Pancreas (tissue), 10 donors: ENCODE measurements around the gene GSG1L. TPM values are rescaled to one million over a fixed set of nuclear protein-coding genes. Genes with fewer than 3 reads are reported as not detected.

Experiments
- ATAC-seq, 4 donors: fragments of 200-7000 bp; cut with Tn5 transposase; one replicate each; pipeline versions ENCODE4 v1.8.0 to v1.9.1; 2020; ENCODE audit warnings: mild to moderate bottlenecking in 4 of 4, moderate library complexity in 4 of 4
- DNase-seq, 6 donors: peaks; one replicate each; pipeline ENCODE4 v3.0.0-alpha.2; 2020
- FAIRE-seq: peaks from 2 replicates; lab custom pipeline; 2012; peaks lifted over from hg19 to GRCh38; lab: Jason Lieb, UNC
- H3K27ac ChIP-seq, 4 donors: fragments of 200-600 bp; sonication (generic); 1 replicate in 3 of 4; 2 replicates in 1 of 4; pipeline versions ENCODE4 v1.5.0 to v1.8.0; 2020
- H3K27me3 ChIP-seq, 4 donors: fragments of 200-600 bp; one replicate each; pipeline ENCODE4 v1.8.0; 2021
- H3K36me3 ChIP-seq, 3 donors: fragments of 200-600 bp; sonication (generic) in 1 of 3; one replicate each; pipeline versions ENCODE4 v1.5.0 to v1.8.0; 2020 to 2021
- H3K4me1 ChIP-seq, 3 donors: fragments of 200-600 bp; one replicate each; pipeline ENCODE4 v1.8.0; 2021
- H3K4me3 ChIP-seq, 4 donors: fragments of 200-600 bp; sonication (generic) in 2 of 4; one replicate each; pipeline versions ENCODE4 v1.5.0 to v1.8.0; 2020 to 2021
- H3K9me3 ChIP-seq, 4 donors: fragments of 200-600 bp; one replicate each; pipeline ENCODE4 v1.8.0; 2021
- WGBS, 2 donors: extraction: QIAGEN DNeasy Blood & Tissue Kit; methylation state at CpG; one replicate each; pipeline ENCODE4 v1.1.7; 2013; 5-methylcytosine and 5-hydroxymethylcytosine counted together
- intact Hi-C, 3 donors: fragments of 100-400 bp; cut with DNase I; formaldehyde crosslinking; loops; one replicate each; pipeline versions ENCODE4 v1.11.1 to v1.14.2; 2022
- polyA plus RNA-seq, 2 donors: library from polyadenylated mRNA; stranded (reverse); fragments of 200-250 nt; gene quantifications; one replicate each; pipeline ENCODE4 v1.2.3, GENCODE V29; 2013
- total RNA-seq, 6 donors: library from RNA; stranded (reverse); fragmentation: NEBNext Ultra II Directional in 4 of 6; extraction: Animal tissue kit (Norgen Biotek cat#: 25700) in 4 of 6; gene quantifications; one replicate each; pipeline versions ENCODE4 v1.2.1 to v1.2.4, GENCODE V29; 2021 to 2023
- TF ChIP-seq, protein P1 (sequence below), 4 donors: fragments of 200-600 bp; sonication (generic) in 3 of 4; IDR thresholded peaks; one replicate each; pipeline versions ENCODE4 v1.5.0 to v1.8.0; 2021; ENCODE audit warnings: antibody characterized with exemption in 4 of 4
- donor health status: healthy with polysubstance abuse.
- donor health status: DM: no; HTN: no; CAD: no; lungs with moderate emphysema.
- donor health status: DM: no; HTN: no; CAD: no.
- donor health status: control.
- donor health status: control.
- donor health status: Bipolar disorder and iron deficiency.
- donor health status: DM: yes; HTN: yes; CAD: no.
- donor health status: DM: no; HTN: no; CAD: no.
- donor health status: DM: no; HTN: no; CAD: no.
- donor health status: DM: yes; HTN: yes; CAD: no.

GSG1L gene
- total and polyA plus RNA-seq, 8 donors = 0.02 to 0.12 TPM; not detected in 6

- DNase-seq (no peak), FAIRE-seq (no peak), ATAC-seq (no peak)
- Histone ChIP-seq H3K9me3 (no peaks in the 10 kb centered on the region), H3K27ac (no peak overlapping the region), H3K4me1 (no peaks in the 10 kb centered on the region), H3K27me3 (no peaks in the 10 kb centered on the region), H3K4me3 (no peak overlapping the region), H3K36me3 (no peaks in the 10 kb centered on the region)
- intact Hi-C loops = loop anchor here in 1 of 3 donors (10.0 kb wide), 1 partner anchor 469 kb away; no protein-coding TSS in a partner anchor
- WGBS, 2 donors = 68 to 76% methylated on average over 6 of the region's 6 CpGs
- TF ChIP-seq, protein P1, sequence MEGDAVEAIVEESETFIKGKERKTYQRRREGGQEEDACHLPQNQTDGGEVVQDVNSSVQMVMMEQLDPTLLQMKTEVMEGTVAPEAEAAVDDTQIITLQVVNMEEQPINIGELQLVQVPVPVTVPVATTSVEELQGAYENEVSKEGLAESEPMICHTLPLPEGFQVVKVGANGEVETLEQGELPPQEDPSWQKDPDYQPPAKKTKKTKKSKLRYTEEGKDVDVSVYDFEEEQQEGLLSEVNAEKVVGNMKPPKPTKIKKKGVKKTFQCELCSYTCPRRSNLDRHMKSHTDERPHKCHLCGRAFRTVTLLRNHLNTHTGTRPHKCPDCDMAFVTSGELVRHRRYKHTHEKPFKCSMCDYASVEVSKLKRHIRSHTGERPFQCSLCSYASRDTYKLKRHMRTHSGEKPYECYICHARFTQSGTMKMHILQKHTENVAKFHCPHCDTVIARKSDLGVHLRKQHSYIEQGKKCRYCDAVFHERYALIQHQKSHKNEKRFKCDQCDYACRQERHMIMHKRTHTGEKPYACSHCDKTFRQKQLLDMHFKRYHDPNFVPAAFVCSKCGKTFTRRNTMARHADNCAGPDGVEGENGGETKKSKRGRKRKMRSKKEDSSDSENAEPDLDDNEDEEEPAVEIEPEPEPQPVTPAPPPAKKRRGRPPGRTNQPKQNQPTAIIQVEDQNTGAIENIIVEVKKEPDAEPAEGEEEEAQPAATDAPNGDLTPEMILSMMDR (IDR thresholded peaks at IDR 0.05) = no peak
These were observed 10.3 kb upstream of the GSG1L start for GRCh38 chr16:28073836-28074235.

DNA sequence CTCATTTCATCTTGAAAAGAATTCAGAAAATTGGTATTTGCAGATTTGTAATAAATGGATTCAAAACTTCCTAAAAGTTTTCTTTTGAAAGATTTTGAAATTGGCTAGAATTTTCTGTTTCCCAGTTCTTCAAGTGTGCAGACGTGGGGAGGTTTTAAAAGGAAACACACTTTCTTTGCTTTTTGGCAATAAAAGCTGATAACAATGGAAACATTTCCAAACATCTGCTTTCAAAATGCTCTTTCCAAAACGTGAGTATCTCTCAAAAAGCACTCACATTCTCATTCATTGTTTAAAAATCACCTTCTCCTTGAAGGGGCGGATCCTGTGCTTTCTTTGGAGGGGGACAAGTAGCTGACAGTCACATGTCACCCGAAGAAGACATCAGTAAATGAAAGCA, 8.6 kb upstream of the GSG1L start:
- TF ChIP-seq, protein P1 (IDR thresholded peaks at IDR 0.05) = no peak
- intact Hi-C loops = loop anchor here in 1 of 3 donors (10.0 kb wide), 1 partner anchor 467 kb away; no protein-coding TSS in a partner anchor
- 40 to 45% methylated on average over 4 of the region's 4 CpGs for WGBS, 2 donors

DNA sequence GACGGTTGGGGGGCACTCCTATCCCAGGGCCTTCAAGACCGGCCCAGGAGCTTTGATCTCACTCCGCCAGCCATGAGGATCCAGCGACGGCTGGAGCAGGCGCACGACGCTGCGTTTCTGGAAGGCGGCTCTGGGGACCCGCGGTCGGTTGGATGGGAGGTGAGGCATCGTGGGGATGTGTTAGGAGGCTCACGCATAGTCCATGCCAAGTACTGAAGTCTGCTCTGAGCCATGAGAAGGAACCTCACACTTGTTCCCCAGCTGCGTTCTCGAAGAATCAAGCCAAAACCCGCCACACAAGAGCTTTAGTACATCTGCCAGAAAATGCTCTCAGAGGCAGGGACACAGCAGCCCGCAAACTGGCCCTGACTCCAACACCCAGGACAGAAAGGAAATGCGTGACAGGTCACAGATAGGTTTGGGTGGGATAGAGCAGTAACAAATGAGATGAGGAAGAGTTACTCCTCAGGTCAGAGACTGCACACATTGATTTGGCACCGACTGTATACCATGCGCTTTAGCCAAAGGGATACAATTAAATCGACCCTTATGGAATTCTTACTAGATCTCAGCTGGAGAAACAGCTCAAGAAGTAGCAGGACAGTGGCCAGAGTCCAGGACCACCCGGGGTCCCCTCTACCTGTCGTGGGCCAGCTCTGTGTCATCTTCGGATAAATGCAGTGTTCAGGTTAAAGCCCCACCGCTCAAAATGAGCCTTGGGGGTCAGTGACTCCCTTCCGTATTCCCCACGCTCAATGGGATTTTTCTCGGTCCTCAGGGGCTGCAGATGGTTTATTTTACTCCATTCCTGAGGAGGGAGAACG, 6.7 kb upstream of the GSG1L start:
- no peaks in the 10 kb centered on the region for H3K9me3 ChIP-seq
- intact Hi-C loops = loop anchor here in 2 of 3 donors (10.0 kb wide), 2 partner anchors 385 to 465 kb away; no protein-coding TSS in a partner anchor
- no peak for DNase-seq
- TF ChIP-seq, protein P1 (IDR thresholded peaks at IDR 0.05) = no peak
- no peak overlapping the region for H3K4me3 ChIP-seq
- H3K36me3 ChIP-seq = no peaks in the 10 kb centered on the region
- peak in 1 of 4 donors; percentile 11 for ATAC-seq
- FAIRE-seq = no peak
- H3K4me1 ChIP-seq = no peaks in the 10 kb centered on the region
- H3K27ac ChIP-seq = no peak overlapping the region
- H3K27me3 ChIP-seq = no peaks in the 10 kb centered on the region
- 55 to 62% methylated on average over 31 of the region's 31 CpGs for WGBS, 2 donors

More for the DNA sequence above, 8.6 kb upstream of the GSG1L start:
- FAIRE-seq (no peak), DNase-seq (no peak), ATAC-seq (no peak)
- Histone ChIP-seq H3K4me1 (no peaks in the 10 kb centered on the region), H3K9me3 (no peaks in the 10 kb centered on the region), H3K36me3 (no peaks in the 10 kb centered on the region), H3K4me3 (no peak overlapping the region), H3K27ac (no peak overlapping the region), H3K27me3 (no peaks in the 10 kb centered on the region)

GRCh38 chr16:28068976-28069375, 5.5 kb upstream of the GSG1L start:
- Histone ChIP-seq H3K9me3 (no peaks in the 10 kb centered on the region), H3K27me3 (peaks cover 0 to 4% (median 2%) of the 10 kb centered on the region in 4 donors), H3K4me1 (no peaks in the 10 kb centered on the region), H3K36me3 (no peaks in the 10 kb centered on the region), H3K27ac (no peak overlapping the region), H3K4me3 (no peak overlapping the region)
- no peak for ATAC-seq
- intact Hi-C loops = loop anchor here in 1 of 3 donors (10.0 kb wide), 1 partner anchor 384 kb away; no protein-coding TSS in a partner anchor
- no peak for FAIRE-seq
- TF ChIP-seq, protein P1 (IDR thresholded peaks at IDR 0.05) = no peak
- DNase-seq = no peak
- 56 to 78% methylated on average over 7 of the region's 7 CpGs for WGBS, 2 donors
